ENCODE data around the gene PPP1R1A.

The PPP1R1A gene

DNA sequence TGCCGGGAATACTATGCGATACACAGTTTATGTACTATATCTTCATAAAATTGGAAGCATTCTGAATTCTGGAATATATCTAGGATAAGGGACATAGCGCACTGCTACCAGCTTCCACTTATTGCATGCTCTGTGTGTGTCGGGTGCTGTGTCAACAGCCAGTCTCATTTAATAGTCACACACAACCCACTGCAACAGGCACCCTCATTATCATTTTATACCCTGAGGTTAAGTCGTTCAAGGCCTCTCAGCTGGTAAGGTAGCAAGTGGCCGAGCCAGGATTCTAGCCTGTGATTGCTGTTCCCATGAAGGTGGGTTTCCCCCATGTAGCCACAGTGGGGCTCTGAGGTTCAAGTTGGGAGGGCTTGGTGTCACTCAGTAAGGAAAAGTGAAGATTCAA lies 7.0 kb downstream of the PPP1R1A start:
- Histone ChIP-seq H3K4me3 (ENCODE audit: low read depth in 1 of 2, low read length in 1 of 2) (no peak overlapping the region), H3K27me3 (peaks cover 39% of the 10 kb centered on the region), H3K4me1 (ENCODE audit: control insufficient read depth in 1 of 2, insufficient read depth in 1 of 2, low read depth in 1 of 2, low read length in 1 of 2) (no peaks in the 10 kb centered on the region), H3K27ac (no peak overlapping the region), H3K36me3 (peaks cover 25% of the 10 kb centered on the region), H3K9me3 (no peaks in the 10 kb centered on the region)
- TF ChIP-seq, protein P1, sequence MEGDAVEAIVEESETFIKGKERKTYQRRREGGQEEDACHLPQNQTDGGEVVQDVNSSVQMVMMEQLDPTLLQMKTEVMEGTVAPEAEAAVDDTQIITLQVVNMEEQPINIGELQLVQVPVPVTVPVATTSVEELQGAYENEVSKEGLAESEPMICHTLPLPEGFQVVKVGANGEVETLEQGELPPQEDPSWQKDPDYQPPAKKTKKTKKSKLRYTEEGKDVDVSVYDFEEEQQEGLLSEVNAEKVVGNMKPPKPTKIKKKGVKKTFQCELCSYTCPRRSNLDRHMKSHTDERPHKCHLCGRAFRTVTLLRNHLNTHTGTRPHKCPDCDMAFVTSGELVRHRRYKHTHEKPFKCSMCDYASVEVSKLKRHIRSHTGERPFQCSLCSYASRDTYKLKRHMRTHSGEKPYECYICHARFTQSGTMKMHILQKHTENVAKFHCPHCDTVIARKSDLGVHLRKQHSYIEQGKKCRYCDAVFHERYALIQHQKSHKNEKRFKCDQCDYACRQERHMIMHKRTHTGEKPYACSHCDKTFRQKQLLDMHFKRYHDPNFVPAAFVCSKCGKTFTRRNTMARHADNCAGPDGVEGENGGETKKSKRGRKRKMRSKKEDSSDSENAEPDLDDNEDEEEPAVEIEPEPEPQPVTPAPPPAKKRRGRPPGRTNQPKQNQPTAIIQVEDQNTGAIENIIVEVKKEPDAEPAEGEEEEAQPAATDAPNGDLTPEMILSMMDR (IDR thresholded peaks at IDR 0.05) = no peak

DNA sequence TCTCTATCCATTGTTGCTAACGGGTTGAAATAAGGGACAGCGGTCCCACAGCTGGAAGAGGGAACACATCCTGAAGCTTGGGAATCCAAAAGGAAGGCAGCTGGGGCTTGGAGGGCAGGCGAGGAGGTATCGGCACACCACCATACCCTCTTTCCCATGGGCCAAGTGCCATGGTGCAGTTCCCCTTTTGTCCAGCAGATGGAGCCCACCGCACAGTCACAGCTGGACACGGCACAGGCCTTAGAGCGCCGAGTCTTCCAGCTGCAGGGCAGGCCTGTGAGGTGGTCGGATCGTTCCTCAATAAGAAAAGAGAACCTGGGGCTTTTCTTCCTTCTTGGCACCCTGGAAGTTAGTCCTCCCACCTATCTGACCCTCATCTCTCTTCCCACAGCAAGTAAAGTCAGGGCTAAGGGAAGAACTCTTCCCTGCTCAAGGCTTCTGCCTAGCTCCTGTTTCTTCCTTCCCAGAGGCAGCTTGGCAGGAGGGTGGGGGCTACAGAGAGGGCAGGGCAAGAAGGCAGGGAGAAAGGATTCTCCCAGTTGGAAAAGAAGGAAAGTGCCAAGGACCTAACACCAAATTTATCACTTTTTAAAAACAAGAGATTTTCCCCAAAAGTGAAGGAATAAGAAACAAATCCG lies 8.6 kb downstream of the PPP1R1A start:
- TF ChIP-seq, protein P1 (IDR thresholded peaks at IDR 0.05) = peak; percentile 92
- no peak overlapping the region for H3K27ac ChIP-seq
- no peaks in the 10 kb centered on the region for H3K4me1 ChIP-seq (ENCODE audit: control insufficient read depth in 1 of 2, insufficient read depth in 1 of 2, low read depth in 1 of 2, low read length in 1 of 2)
- H3K27me3 ChIP-seq = peaks cover 23% of the 10 kb centered on the region
- no peak overlapping the region for H3K4me3 ChIP-seq (ENCODE audit: low read depth in 1 of 2, low read length in 1 of 2)
- peaks cover 41% of the 10 kb centered on the region for H3K36me3 ChIP-seq
- H3K9me3 ChIP-seq = no peaks in the 10 kb centered on the region

DNA sequence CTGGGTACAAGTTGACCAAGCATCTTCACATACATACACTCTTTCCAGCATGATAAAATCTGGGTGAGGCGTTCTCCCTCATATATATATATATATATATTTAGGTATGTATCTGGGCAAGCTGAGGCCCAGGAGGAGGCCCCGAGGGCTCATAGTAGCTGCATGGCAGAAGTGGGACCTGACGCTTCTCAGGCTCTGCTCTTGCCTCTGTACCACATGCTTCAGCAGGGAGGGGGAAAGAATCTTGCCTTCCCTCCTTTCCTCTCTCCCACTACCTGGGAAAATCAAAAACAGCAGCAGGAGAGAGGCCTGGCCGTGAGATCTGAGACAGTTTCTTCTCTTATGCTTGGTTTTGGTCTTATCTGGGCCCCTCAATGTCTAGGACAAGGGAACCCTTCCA lies 9.2 kb downstream of the PPP1R1A start:
- no peaks in the 10 kb centered on the region for H3K4me1 ChIP-seq (ENCODE audit: control insufficient read depth in 1 of 2, insufficient read depth in 1 of 2, low read depth in 1 of 2, low read length in 1 of 2)
- H3K4me3 ChIP-seq (ENCODE audit: low read depth in 1 of 2, low read length in 1 of 2) = no peak overlapping the region
- H3K27me3 ChIP-seq = peaks cover 17% of the 10 kb centered on the region
- TF ChIP-seq, protein P1 (IDR thresholded peaks at IDR 0.05) = no peak
- no peaks in the 10 kb centered on the region for H3K9me3 ChIP-seq
- no peak overlapping the region for H3K27ac ChIP-seq
- H3K36me3 ChIP-seq = peaks cover 46% of the 10 kb centered on the region

DNA sequence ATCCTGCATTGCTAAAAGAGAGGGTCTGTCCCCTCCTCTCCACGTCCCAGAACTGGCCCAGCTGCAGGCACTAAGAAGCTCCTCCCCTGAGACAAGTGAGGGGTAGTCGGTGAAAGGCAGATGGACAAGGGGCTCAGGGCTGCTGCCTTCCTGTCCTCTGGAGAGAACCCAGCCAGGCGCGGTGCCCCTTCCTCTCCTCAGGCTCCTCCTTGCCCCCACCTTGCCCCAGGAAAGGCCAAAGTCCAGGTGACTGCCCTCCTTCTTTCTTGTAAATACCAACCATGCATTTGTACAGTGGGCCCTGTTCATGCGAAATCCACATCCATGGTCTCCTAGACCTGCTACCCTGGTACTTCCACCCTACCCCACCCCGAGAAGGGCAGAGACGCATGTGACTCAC lies 9.7 kb downstream of the PPP1R1A start:
- Histone ChIP-seq H3K9me3 (no peaks in the 10 kb centered on the region), H3K4me1 (ENCODE audit: control insufficient read depth in 1 of 2, insufficient read depth in 1 of 2, low read depth in 1 of 2, low read length in 1 of 2) (no peaks in the 10 kb centered on the region), H3K36me3 (peaks cover 51% of the 10 kb centered on the region), H3K27me3 (peaks cover 12% of the 10 kb centered on the region), H3K27ac (no peak overlapping the region), H3K4me3 (ENCODE audit: low read depth in 1 of 2, low read length in 1 of 2) (no peak overlapping the region)
- TF ChIP-seq, protein P1 (IDR thresholded peaks at IDR 0.05) = no peak

DNA sequence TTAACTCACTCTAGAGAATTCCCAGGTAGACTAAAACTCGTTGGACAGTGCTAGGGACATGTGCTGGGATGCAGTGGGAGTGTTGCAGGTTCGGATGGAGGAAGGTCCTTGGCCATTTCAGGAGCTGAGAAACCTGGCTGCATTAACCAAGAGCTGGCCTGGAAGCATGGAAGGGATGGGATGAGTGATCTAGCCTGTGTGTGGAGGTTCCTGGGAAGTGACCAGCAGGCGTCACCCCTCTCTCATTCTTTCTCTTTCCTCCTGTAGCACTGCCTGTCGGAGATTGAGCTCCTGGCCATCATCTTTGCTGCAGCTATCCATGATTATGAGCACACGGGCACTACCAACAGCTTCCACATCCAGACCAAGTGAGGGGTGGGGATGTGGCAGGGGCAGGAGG lies 15.6 kb downstream of the PPP1R1A start:
- TF ChIP-seq, protein P1 (IDR thresholded peaks at IDR 0.05) = no peak
- Histone ChIP-seq H3K9me3 (no peaks in the 10 kb centered on the region), H3K27ac (no peak overlapping the region), H3K27me3 (no peaks in the 10 kb centered on the region), H3K36me3 (peaks cover 98% of the 10 kb centered on the region), H3K4me3 (ENCODE audit: low read depth in 1 of 2, low read length in 1 of 2) (no peak overlapping the region), H3K4me1 (ENCODE audit: control insufficient read depth in 1 of 2, insufficient read depth in 1 of 2, low read depth in 1 of 2, low read length in 1 of 2) (no peaks in the 10 kb centered on the region)

Data from neutrophil (primary cell).